GM21423 (cell line): Measurements from ENCODE around the gene MAST3.

Source experiments
- ATAC-seq: cut with Tn5 transposase; IDR thresholded peaks from one replicate; pipeline ENCODE4 v1.9.1; 2021; ENCODE audit warnings: mild to moderate bottlenecking, moderate library complexity; ENCODE audit not compliant: unreplicated experiment

Gene MAST3

DNA sequence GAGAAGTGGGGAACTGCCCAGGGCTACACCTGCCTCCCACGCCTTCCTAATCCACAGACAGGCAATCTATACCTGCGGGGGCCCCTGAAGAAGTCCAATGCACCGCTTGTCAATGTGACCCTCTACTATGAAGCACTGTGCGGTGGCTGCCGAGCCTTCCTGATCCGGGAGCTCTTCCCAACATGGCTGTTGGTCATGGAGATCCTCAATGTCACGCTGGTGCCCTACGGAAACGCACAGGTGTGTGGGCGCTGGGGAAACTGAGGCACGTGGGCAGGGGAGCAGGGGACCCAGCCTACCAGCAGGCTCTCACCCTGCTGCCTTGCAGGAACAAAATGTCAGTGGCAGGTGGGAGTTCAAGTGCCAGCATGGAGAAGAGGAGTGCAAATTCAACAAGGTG is 77.4 kb downstream of the MAST3 start:
- ATAC-seq: no peak

DNA sequence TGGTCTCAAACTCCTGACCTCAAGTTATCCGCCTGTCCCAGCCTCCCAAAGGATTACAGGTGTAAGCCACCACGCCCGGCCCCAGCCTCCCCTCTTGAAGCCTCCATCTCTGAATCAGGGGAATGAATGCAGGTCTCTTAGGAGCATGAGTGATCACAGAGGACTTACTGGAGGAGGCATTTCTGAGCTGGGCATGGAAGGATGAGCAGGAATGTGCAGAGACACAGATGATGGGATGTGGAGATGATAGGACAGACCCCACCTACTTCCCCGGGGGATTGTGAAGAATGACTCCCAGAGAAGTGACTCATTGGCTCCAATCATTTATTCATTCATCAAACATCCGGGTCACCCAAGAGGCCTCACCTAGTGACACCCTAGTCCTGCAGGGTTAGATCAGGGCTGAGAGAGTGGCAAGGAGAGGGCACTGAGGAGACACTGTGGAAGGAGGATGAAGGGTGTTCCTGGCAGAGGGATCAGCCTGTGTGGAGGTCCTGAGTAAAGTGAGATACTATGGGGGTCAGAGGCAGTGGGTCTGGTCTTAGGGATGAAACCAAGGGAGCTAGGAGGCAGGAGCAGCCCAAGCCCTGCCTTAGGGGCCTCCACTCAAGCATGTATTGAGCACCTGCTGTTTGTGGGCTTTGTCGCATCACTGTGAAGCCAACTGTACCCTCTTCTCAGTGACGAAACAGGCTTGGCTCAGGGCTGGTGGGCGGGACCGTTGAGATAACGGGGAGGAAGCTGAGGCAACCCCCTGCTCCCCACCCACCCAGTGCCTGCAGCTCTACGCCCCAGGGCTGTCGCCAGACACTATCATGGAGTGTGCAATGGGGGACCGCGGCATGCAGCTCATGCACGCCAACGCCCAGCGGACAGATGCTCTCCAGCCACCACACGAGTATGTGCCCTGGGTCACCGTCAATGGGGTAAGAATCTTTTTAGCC is 79.1 kb downstream of the MAST3 start:
- ATAC-seq: no peak

GRCh38 chr19:18179957-18180356 is 82.4 kb downstream of the MAST3 start:
- no peak for ATAC-seq

GRCh38 chr19:18183529-18183928 is 86.0 kb downstream of the MAST3 start:
- no peak for ATAC-seq

DNA sequence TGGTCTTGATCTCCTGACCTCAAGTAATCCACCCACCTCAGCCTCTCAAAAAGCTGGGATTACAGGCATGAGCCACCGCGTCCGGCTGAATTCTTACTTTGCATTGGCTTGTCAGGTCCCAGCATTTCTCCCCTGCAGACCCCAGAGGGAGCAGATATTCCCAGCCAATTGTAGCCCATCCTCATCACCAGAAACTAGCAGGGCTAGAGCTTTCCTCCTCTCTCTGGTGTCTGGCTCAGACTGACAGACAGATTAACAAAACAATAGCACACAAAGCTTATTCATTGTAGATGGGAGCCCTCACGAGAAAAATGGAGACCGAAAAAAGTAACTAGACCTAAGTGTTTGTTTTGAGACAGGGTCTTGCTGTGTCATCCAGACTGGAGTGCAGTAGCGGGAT is 88.0 kb downstream of the MAST3 start:
- no peak for ATAC-seq

GRCh38 chr19:18190278-18190677 is 92.7 kb downstream of the MAST3 start:
- no peak for ATAC-seq

DNA sequence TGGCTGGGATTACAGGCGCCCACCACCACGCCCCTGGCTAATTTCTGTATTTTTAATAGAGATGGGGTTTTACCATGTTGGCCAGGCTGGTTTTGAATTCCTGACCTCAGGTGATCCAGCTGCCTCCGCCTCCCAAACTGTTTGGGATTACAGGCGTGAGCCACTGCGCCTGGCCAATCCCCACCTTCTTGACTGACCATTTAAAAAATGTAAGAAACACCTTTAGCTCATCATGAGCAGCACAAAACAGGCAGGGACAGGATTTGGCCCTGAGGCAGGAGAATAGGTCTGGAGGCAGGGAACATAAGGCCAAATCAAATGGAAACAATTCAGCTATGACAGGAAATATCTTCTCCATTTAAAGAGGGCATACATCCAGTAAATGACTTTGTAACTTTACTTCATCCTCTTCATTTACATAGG is 94.1 kb downstream of the MAST3 start:
- ATAC-seq: no peak

GRCh38 chr19:18192673-18193387 is 95.3 kb downstream of the MAST3 start, which contains the start of gene MPV17L2:
Gene MPV17L2 (plus strand): TSS chr19:18193218. CDS start chr19:18193282, 64 bp downstream.
- peak; percentile 79 for ATAC-seq

DNA sequence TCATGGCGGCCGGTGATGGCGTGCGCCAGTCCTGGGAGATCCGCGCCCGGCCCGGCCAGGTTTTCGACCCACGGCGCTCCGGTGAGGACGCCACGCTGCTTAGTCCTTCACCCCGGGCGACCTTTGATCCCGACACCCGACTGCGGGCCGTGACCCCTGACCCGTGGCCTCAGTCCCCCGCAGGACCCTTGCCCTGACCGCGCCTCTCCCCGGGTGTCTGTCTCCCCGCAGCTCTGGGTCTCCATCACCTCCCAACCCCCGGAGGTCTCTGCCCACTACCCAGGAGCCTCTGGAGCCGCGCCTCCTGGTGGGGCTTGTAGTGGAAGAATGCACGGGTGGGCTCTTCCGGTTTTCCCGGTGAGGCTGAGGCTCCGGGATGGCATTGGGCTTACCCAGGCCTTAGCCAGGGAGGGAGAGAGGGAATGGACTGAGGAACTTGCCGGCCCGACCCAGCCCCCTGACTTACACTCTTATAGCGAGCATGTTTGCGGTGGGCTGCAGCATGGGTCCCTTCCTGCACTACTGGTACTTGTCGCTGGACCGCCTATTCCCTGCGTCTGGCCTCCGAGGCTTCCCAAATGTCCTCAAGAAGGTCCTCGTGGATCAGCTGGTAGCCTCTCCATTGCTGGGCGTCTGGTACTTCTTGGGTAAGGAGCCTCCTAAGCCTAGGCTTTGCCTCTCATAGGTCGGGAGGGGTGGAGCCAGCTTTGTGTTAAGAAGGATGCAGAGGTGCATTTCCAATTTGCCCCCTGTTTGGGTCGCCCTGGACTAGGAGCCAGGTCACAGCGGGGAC is 96.0 kb downstream of the MAST3 start:
- peak; percentile 15 for ATAC-seq

DNA sequence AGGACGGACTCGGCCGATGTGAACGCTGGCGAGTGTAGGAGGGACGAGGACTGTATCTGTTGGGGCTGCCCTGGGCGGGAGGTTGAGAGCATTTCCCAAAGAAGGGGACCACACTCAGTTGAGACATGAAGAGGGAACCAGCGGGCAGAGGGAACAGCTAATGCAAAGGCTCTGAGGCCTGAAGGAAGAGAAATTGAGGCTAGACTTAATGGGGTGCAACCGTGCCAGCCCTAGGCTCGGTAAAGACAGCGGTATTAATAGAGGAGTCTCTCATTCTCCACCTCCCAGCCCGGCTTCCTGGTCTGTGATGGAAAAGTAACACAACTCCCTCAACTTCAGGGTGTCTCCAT is 96.6 kb downstream of the MAST3 start:
- ATAC-seq: no peak

DNA sequence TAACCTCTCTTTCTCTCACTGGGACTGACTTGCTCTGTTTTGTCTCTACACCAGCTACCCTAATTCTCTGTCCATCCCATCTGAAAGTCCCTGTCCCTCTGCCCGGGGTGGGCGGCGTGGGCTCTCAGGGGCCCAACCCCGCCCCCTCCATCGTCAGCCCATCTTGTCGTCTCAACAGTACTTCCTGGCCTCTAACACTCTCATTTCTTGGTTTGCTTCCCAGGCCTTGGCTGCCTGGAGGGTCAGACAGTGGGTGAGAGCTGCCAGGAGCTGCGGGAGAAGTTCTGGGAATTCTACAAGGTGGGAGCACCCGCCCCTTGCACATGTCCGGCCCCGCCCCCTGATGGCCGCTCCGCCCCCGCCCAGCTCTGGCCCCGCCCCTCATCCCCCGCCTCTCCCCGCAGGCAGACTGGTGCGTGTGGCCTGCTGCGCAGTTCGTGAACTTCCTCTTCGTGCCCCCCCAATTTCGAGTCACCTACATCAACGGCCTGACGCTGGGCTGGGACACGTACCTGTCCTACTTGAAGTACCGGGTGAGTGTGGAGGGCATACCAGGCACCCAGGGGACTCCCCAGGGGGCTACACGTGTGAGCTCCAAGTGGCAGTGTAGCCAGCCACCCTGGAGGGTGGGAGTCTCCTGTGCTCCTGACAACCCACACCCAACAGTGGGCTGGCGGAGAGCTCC is 97.1 kb downstream of the MAST3 start:
- ATAC-seq: no peak

DNA sequence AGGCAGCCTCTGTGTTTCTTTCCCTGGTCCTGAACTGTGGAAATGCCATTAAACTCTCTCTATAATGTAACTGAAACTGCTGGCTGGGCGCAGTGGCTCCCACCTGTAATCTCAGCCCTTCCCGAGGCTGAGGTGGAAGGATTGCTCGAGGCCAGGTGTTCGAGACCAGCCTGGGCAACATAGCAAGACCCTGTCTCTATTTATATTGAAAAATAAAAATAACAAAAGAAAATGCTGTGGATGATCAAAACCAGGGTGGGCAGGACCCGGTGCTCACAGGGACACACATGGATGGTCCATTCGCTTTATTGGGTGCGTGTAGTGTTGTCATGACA is 98.9 kb downstream of the MAST3 start:
- no peak for ATAC-seq

- ATAC-seq: no peak
Measured at GRCh38 chr19:18197306-18197705, 99.7 kb downstream of the MAST3 start.

DNA sequence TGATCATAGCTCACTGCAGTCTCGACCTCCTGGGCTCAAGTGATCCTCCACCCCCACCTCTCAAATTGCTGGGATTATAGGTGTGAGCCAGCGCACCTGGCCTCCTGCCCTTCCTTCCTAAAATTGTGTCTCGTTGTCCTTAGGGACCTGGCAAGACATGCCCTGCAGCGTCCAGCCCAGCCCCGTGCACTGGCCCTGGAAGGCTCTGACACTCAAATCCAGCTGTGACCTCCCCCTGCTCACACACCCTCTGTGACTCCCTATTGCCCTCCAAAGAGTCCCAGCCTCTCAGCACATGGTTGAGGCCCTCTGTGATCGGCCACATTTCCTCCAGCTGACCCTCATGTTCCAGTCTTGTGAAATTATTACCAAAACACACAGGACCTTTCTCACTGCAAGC is 100.4 kb downstream of the MAST3 start:
- ATAC-seq: no peak

GRCh38 chr19:18198374-18198773 is 100.8 kb downstream of the MAST3 start:
- ATAC-seq: no peak
